ENCODE data around the gene KCNAB1.
A peak's percentile ranks its signal among the peaks of the same experiment; 100 is the strongest.

Gene KCNAB1

GRCh38 chr3:156151824-156152428 lies 31.5 kb downstream of the KCNAB1 start:
- no peak overlapping the region for H3K4me3 ChIP-seq (ENCODE audit: low read depth, low read length)
- peak; percentile 78 for TF ChIP-seq CTCF (IDR thresholded peaks at IDR 0.05; ENCODE audit: borderline replicate concordance, insufficient read depth, low read depth, low read length)

- no peak for TF ChIP-seq CTCF (IDR thresholded peaks at IDR 0.05; ENCODE audit: borderline replicate concordance, insufficient read depth, low read depth, low read length)
- H3K4me3 ChIP-seq (ENCODE audit: low read depth, low read length), result no peak overlapping the region
Observed at GRCh38 chr3:156158656-156159295, 38.4 kb downstream of the KCNAB1 start.

- H3K4me3 ChIP-seq (ENCODE audit: low read depth, low read length), result no peak overlapping the region
- TF ChIP-seq CTCF (IDR thresholded peaks at IDR 0.05; ENCODE audit: borderline replicate concordance, insufficient read depth, low read depth, low read length), result no peak
Observed at GRCh38 chr3:156160647-156161046, 40.3 kb downstream of the KCNAB1 start.

- TF ChIP-seq CTCF (IDR thresholded peaks at IDR 0.05; ENCODE audit: borderline replicate concordance, insufficient read depth, low read depth, low read length), result no peak
- no peak overlapping the region for H3K4me3 ChIP-seq (ENCODE audit: low read depth, low read length)
Observed at GRCh38 chr3:156161172-156161571, 40.8 kb downstream of the KCNAB1 start.

- TF ChIP-seq CTCF (IDR thresholded peaks at IDR 0.05; ENCODE audit: borderline replicate concordance, insufficient read depth, low read depth, low read length), result no peak
- H3K4me3 ChIP-seq (ENCODE audit: low read depth, low read length), result no peak overlapping the region
Observed at GRCh38 chr3:156163848-156164247, 43.5 kb downstream of the KCNAB1 start.

GRCh38 chr3:156166808-156167207 lies 46.4 kb downstream of the KCNAB1 start:
- TF ChIP-seq CTCF (IDR thresholded peaks at IDR 0.05; ENCODE audit: borderline replicate concordance, insufficient read depth, low read depth, low read length), result no peak
- no peak overlapping the region for H3K4me3 ChIP-seq (ENCODE audit: low read depth, low read length)

GRCh38 chr3:156170571-156170970 lies 50.2 kb downstream of the KCNAB1 start:
- H3K4me3 ChIP-seq (ENCODE audit: low read depth, low read length), result no peak overlapping the region
- no peak for TF ChIP-seq CTCF (IDR thresholded peaks at IDR 0.05; ENCODE audit: borderline replicate concordance, insufficient read depth, low read depth, low read length)

Measured in GM12875 (cell line).